MCF 10A (cell line): ENCODE data around the gene CYP26C1. TPM values are rescaled to one million over a fixed set of nuclear protein-coding genes. Genes with fewer than 3 reads are reported as not detected.
A peak's percentile ranks its signal among the peaks of the same experiment; 100 is the strongest.

Experiments
- BruUV-seq: library from RNA; stranded (reverse); fragments of 400-500 nt; replicated peaks from 2 replicates; lab custom pipeline; 2021; lab: Mats Ljungman, UMichigan
- CTCF ChIA-PET: fragments of 300-600 bp; sonication (Branson Sonifier 250); formaldehyde crosslinking; extraction: SDS; loops from one replicate; lab custom pipeline; 2021; ENCODE audit warnings: antibody characterized with exemption, inconsistent platforms; lab: Yijun Ruan, JAX
- POLR2A ChIA-PET: fragments of 300-600, 350-650 bp; sonication (Branson Sonifier 250); formaldehyde crosslinking; extraction: SDS; loops from one replicate; lab custom pipeline; 2020; ENCODE audit warnings: antibody characterized with exemption, inconsistent platforms; lab: Yijun Ruan, JAX
- DNase-seq: peaks from one replicate; pipeline ENCODE4 v3.0.0-alpha.2; 2018; ENCODE audit not compliant: unreplicated experiment
- H3K27ac Mint-ChIP-seq: one replicate; pipeline ENCODE4 v1.8.0; 2022; ENCODE audit warnings: mild to moderate bottlenecking, low read depth, mixed read lengths; ENCODE audit not compliant: unreplicated experiment
- H3K27me3 Mint-ChIP-seq: one replicate; pipeline ENCODE4 v1.8.0; 2022; ENCODE audit warnings: mixed read lengths; ENCODE audit not compliant: insufficient read depth, unreplicated experiment
- H3K36me3 Mint-ChIP-seq: one replicate; pipeline ENCODE4 v1.8.0; 2022; ENCODE audit warnings: mild to moderate bottlenecking, moderate library complexity, mixed read lengths; ENCODE audit not compliant: insufficient read depth, unreplicated experiment
- H3K4me1 Mint-ChIP-seq: one replicate; pipeline ENCODE4 v1.8.0; 2022; ENCODE audit warnings: mixed read lengths; ENCODE audit not compliant: insufficient read depth, unreplicated experiment
- H3K4me3 Mint-ChIP-seq: one replicate; pipeline ENCODE4 v1.8.0; 2022; ENCODE audit warnings: mild to moderate bottlenecking, moderate library complexity, mixed read lengths; ENCODE audit not compliant: unreplicated experiment
- H3K9me3 Mint-ChIP-seq: one replicate; pipeline ENCODE4 v1.8.0; 2022; ENCODE audit warnings: mixed read lengths; ENCODE audit not compliant: unreplicated experiment
- CTCF ChIP-seq: fragments of 200-600 bp; IDR thresholded peaks from one replicate; pipeline ENCODE4 v1.8.0; 2022; ENCODE audit warnings: antibody characterized with exemption, mild to moderate bottlenecking; ENCODE audit not compliant: unreplicated experiment
- intact Hi-C: fragments of 100-400 bp; cut with micrococcal nuclease; formaldehyde crosslinking; loops from 2 replicates; pipeline ENCODE4 v1.14.1; 2022
- total RNA-seq: library from RNA; stranded (reverse); gene quantifications from 2 replicates; pipeline ENCODE4 v1.2.3, GENCODE V29; 2022

The CYP26C1 gene
- total RNA-seq, 1 experiment from 2014 or later: 0.14 TPM

- no peak for DNase-seq
- no peaks in the 10 kb centered on the region for H3K27me3 Mint-ChIP-seq
- BruUV-seq: no TSS peak
Observed at GRCh38 chr10:93026072-93026471, 34.5 kb upstream of the CYP26C1 start.

GRCh38 chr10:93027508-93027907 is 33.1 kb upstream of the CYP26C1 start:
- H3K27me3 Mint-ChIP-seq: no peaks in the 10 kb centered on the region
- intact Hi-C loops: no loop called here
- H3K27ac Mint-ChIP-seq: no peak overlapping the region
- no peaks in the 10 kb centered on the region for H3K36me3 Mint-ChIP-seq
- CTCF ChIA-PET: no interaction called here
- POLR2A ChIA-PET: no interaction called here
- BruUV-seq: no TSS peak
- no peak for TF ChIP-seq CTCF
- H3K9me3 Mint-ChIP-seq: no peaks in the 10 kb centered on the region
- H3K4me1 Mint-ChIP-seq: peaks cover 14% of the 10 kb centered on the region
- H3K4me3 Mint-ChIP-seq: no peak overlapping the region
- no peak for DNase-seq

More at GRCh38 chr10:93026072-93026471, 34.5 kb upstream of the CYP26C1 start:
- TF ChIP-seq CTCF: no peak
- Mint-ChIP-seq H3K27ac (no peak overlapping the region), H3K4me3 (no peak overlapping the region), H3K36me3 (no peaks in the 10 kb centered on the region), H3K9me3 (no peaks in the 10 kb centered on the region), H3K4me1 (peaks cover 14% of the 10 kb centered on the region)
- ChIA-PET POLR2A (no interaction called here), CTCF (no interaction called here)
- intact Hi-C loops: no loop called here

- intact Hi-C loops: no loop called here
- TF ChIP-seq CTCF: no peak
- Mint-ChIP-seq H3K4me3 (no peak overlapping the region), H3K9me3 (no peaks in the 10 kb centered on the region), H3K27me3 (no peaks in the 10 kb centered on the region), H3K36me3 (no peaks in the 10 kb centered on the region), H3K4me1 (peaks cover 14% of the 10 kb centered on the region), H3K27ac (peak overlapping the region; percentile 39)
- POLR2A ChIA-PET: interaction anchor here (0.6 kb wide), 1 partner anchor 21 kb away, joined by 4 read pairs; no protein-coding TSS in a partner anchor
- peak; percentile 69 for DNase-seq
- CTCF ChIA-PET: no interaction called here
- no TSS peak for BruUV-seq
Observed at GRCh38 chr10:93028883-93029282, 31.7 kb upstream of the CYP26C1 start.

- DNase-seq: peak; percentile 49
- intact Hi-C loops: no loop called here
- no peak for TF ChIP-seq CTCF
- no peaks in the 10 kb centered on the region for H3K27me3 Mint-ChIP-seq
- ChIA-PET POLR2A (interaction anchor here (0.6 to 1.1 kb wide), 7 partner anchors 9 to 633 kb away, joined by 3 to 4 read pairs (median 3); no protein-coding TSS in a partner anchor), CTCF (interaction anchor here (0.8 to 1.5 kb wide), 3 partner anchors 24 to 65 kb away, joined by 3 to 8 read pairs (median 4); no protein-coding TSS in a partner anchor)
- peaks cover 14% of the 10 kb centered on the region for H3K4me1 Mint-ChIP-seq
- no TSS peak for BruUV-seq
- H3K27ac Mint-ChIP-seq: peak overlapping the region; percentile 81
- H3K9me3 Mint-ChIP-seq: no peaks in the 10 kb centered on the region
- H3K36me3 Mint-ChIP-seq: no peaks in the 10 kb centered on the region
- H3K4me3 Mint-ChIP-seq: no peak overlapping the region
Observed at GRCh38 chr10:93030409-93030808, 30.2 kb upstream of the CYP26C1 start.
